Activated T-cell treated with anti-CD3 and anti-CD28 coated beads, Interleukin-2, amount 50 U/mL, for 72 hours (primary cell): ENCODE measurements around the gene TNFRSF13B. TPM values are rescaled to one million over a fixed set of nuclear protein-coding genes. Genes with fewer than 3 reads are reported as not detected.

Experiments
- ATAC-seq, 2 donors: fragments of 150-1000 bp; cut with Tn5 transposase; replicated peaks in 1 of 2; 2 replicates each; pipeline ENCODE4 v1.10.0; 2021; ENCODE audit warnings: moderate library complexity in 2 of 2, mild to moderate bottlenecking in 1 of 2
- DNase-seq, 2 donors: peaks; one replicate each; pipeline ENCODE4 v3.0.0; 2021 to 2022; ENCODE audit warnings: mixed read lengths in 1 of 2
- H3K27ac Mint-ChIP-seq: one replicate; pipeline ENCODE4 v1.8.0; 2022; ENCODE audit warnings: mild to moderate bottlenecking, moderate library complexity, mixed read lengths
- H3K27me3 Mint-ChIP-seq: one replicate; pipeline ENCODE4 v1.8.0; 2022; ENCODE audit warnings: low read depth, mixed read lengths
- H3K36me3 Mint-ChIP-seq, 2 donors: one replicate each; pipeline ENCODE4 v1.8.0; 2022; ENCODE audit warnings: mixed read lengths in 2 of 2, mild to moderate bottlenecking in 1 of 2; ENCODE audit not compliant: insufficient read depth in 2 of 2
- H3K4me1 Mint-ChIP-seq: one replicate; pipeline ENCODE4 v1.8.0; 2022; ENCODE audit warnings: low read depth, mixed read lengths
- H3K4me3 Mint-ChIP-seq, 2 donors: one replicate each; pipeline ENCODE4 v1.8.0; 2022; ENCODE audit warnings: mild to moderate bottlenecking in 2 of 2, mixed read lengths in 2 of 2, moderate library complexity in 2 of 2
- H3K9me3 Mint-ChIP-seq, 2 donors: one replicate each; pipeline ENCODE4 v1.8.0; 2022; ENCODE audit warnings: mixed read lengths in 2 of 2
- total RNA-seq, 2 donors: library from RNA; stranded (reverse); gene quantifications; one replicate each; pipeline ENCODE4 v1.2.3, GENCODE V29; 2022

The TNFRSF13B gene
- total RNA-seq, 2 donors from 2014 or later: not detected

DNA sequence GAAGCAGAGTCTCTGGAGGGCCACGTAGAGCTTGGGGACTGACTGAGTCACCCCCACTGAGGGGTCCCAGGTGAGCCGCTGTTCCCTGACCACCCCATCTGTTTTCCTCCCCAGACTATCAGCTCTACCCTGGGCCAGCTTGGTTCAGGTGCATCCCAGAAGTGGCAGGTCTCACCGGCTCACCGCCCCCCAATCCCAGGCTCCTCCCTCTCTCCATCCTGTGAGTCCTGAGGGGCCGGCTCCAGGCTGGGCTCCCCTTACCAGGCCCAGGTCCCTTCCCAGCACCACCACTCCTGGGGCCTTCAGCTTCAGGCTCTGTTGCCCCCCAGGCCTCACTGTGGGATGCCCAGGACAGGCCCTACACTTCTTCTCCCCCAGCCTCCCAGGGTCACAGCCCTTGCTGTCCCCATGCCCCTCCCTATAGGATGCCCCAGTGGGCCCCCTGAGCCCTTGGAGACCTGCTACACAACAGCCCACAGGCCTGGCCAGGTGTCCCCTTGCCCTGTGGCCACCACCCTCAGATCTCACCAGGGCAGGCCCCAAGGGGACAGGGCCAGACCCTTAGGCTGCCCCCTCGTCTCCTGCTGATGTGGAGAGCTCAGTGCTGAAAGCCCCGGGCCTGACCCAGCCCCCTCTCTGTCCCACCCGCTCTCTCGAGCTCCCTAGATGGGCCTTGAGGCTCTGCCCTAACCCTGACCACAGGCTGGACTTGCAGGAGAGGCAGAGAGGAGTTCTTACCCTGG lies 40.4 kb downstream of the TNFRSF13B start:
- H3K4me1 Mint-ChIP-seq: no peaks in the 10 kb centered on the region
- H3K9me3 Mint-ChIP-seq: no peaks in the 10 kb centered on the region
- H3K27me3 Mint-ChIP-seq: no peaks in the 10 kb centered on the region
- no peaks in the 10 kb centered on the region for H3K36me3 Mint-ChIP-seq
- DNase-seq (no peak), ATAC-seq (no peak)
- no peak overlapping the region for H3K27ac Mint-ChIP-seq
- H3K4me3 Mint-ChIP-seq: no peak overlapping the region

DNA sequence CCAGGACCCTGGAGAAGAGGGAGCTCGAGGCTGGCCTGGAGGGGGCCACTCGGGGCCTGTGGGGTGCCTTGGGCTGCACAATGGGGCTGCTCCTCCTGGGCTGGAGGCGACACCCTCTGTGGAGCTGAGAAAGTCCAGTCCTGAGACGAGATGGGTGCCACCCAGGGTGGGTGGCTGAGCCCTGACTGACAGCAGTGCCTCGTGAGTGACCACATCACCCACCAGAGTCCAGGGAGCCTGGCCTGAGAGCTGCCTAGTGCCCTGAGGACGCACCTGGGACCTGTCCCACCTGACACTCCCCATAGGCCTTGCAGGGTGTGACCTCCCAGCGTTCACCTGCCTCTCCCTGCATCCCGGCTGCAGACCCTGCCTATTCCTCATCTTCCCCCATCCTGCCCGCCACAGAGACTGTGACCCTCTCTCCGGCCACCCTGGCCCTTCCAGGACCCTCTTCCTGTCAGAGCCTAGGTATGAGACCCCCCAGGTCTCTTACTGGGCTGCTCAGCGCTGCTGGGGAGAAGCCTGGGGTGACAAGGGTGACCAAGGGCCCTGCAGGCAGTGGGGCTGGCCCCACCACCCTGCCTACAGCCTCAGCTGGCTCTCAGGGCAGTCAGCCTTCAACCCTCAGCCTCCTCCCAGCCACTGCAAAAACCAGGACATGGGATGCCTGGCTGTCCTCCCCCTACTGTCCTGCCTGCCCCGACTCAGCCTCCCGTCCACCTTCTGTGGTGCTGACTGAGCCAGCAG lies 41.2 kb downstream of the TNFRSF13B start:
- Mint-ChIP-seq H3K36me3 (no peaks in the 10 kb centered on the region), H3K27ac (no peak overlapping the region), H3K4me3 (no peak overlapping the region), H3K9me3 (no peaks in the 10 kb centered on the region), H3K4me1 (no peaks in the 10 kb centered on the region), H3K27me3 (no peaks in the 10 kb centered on the region)
- DNase-seq (no peak), ATAC-seq (peak in 1 of 2 donors; percentile 13)

DNA sequence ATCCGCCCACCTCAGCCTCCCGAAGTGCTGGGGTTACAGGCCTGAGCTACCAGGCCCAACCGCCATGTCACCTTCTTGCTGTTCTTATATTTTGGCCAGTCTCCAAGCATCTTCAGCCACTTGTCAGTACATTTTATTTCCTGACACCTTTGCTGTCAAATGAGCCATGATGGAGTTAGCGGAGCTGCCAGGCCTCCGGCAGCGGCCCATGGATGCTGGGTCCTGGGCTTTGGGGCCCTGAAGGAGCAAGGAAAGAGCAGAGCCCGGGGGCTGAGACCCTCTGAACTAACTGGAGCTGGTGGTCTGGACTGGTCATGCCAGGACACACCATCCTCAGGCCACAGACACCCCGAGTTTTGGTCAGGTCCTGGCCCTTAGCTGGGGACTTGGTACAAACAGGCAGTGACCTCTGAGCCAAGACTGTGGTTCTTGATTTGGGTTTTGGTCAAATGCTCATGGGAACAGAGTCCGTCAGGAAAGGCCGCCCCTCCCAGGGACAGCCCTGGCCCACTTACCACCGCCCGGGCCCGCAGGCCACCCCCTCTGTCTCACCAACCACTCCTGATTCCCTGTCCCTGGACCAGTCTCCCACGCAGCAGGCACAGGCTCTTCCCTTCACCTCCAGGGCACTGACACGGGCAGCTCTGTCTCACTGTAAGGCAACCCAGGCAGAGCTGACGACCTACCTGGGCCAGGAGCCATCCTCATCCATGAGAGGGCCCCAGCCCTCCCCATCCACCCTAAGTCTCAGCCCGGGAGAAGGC lies 42.0 kb downstream of the TNFRSF13B start:
- ATAC-seq (no peak), DNase-seq (no peak)
- Mint-ChIP-seq H3K9me3 (no peaks in the 10 kb centered on the region), H3K36me3 (no peaks in the 10 kb centered on the region), H3K27me3 (no peaks in the 10 kb centered on the region), H3K4me1 (no peaks in the 10 kb centered on the region), H3K27ac (no peak overlapping the region), H3K4me3 (no peak overlapping the region)

DNA sequence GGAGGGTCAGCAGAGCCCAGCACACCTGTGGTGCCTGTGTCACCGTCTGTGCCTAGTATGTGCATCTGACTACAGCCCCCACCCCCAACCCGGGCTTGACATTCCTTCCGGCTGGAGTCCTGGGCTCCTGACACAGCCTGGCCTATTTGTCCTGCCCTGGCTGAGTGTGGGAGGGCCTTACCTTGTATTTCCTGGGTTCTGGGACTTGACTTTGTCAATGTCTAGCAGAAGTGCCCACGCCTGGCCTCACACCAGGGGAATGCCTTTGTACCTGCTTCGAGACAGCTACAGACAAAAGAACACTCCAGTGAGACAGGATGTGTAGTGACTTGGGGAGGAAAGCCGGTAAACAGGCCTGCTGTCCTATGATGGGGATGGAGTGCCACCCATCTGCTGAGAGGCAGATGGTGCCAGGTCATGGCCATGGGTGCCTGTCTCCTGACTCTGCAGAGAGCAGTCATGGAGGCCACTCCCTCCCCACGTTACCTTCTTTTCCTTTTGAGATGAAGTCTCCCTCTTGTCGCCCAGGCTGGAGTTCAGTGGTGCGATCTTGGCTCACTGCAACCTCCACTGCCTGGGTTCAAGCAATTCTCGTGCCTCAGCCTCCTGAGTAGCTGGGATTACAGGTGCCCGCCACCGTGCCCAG lies 42.8 kb downstream of the TNFRSF13B start:
- ATAC-seq: no peak
- no peak overlapping the region for H3K27ac Mint-ChIP-seq
- H3K4me1 Mint-ChIP-seq: no peaks in the 10 kb centered on the region

DNA sequence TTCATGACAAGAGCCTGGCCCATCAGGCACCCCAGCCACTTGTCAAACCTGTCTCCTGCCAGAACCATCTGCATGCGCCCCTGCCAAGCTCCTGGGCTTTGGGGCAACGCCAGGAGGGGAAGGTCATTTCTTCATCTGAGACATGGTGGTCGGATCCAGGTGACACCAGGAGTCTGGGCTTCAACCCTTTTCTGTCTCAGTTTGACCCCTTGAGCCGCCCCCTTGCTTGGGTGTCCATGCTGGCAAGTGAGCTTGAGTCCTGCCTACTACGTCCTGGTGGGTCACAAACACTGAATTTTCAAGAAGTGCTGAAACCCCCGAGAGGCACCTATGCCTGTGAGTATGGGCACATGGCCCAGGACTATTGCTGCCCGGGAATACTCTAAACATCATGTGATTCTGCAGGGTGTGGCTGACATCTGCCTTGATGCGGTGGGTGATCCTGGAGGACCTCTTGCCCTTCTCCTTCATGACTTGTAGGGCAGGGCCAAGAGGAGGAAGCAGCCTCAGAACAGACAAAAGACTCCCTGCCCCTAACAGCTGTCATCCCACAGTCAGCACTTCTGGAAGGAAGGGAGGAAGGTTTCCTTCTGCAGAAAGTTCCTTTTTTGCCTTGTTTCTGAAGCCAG lies 43.4 kb downstream of the TNFRSF13B start:
- no peak for DNase-seq
- H3K36me3 Mint-ChIP-seq: no peaks in the 10 kb centered on the region
- no peaks in the 10 kb centered on the region for H3K27me3 Mint-ChIP-seq
- H3K27ac Mint-ChIP-seq: no peak overlapping the region
- H3K4me3 Mint-ChIP-seq: no peak overlapping the region
- no peaks in the 10 kb centered on the region for H3K9me3 Mint-ChIP-seq
- ATAC-seq: no peak
- no peaks in the 10 kb centered on the region for H3K4me1 Mint-ChIP-seq

More for the DNA sequence above, 42.8 kb downstream of the TNFRSF13B start:
- Mint-ChIP-seq H3K4me3 (no peak overlapping the region), H3K27me3 (no peaks in the 10 kb centered on the region), H3K9me3 (no peaks in the 10 kb centered on the region), H3K36me3 (no peaks in the 10 kb centered on the region)
- no peak for DNase-seq

DNA sequence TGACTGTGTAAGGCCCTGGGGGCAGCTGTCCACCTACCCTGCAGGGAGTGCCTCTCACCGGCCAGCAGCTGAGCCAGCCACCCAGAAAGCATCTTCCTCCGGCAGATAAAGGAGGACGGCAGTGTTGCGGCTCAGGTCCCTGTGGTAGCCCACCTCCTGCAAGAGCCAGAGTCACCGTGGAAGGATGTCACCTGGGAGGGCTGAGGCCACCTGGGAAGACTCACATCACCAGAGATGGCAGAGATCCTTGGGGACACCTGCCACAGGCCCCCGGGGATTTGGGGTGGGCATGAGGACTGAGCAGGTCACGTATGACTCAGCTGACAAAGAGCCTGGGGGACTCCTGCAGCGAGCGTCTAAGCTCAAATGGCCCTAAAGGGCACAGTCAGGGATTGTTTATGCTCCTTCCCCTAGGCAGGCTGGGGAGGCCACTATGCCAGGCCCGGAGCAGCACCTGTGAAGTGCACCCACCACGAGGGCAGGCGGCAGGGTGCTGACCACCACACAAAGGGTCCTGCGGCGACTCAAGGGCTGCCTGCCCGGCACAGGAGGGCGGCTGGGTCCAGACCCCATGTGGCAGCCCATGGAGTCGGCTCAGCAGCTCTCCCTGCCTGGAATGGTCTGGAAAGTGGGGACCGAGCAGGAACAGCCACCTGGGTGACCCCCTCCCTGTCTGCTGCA lies 44.1 kb downstream of the TNFRSF13B start:
- no peaks in the 10 kb centered on the region for H3K27me3 Mint-ChIP-seq

DNA sequence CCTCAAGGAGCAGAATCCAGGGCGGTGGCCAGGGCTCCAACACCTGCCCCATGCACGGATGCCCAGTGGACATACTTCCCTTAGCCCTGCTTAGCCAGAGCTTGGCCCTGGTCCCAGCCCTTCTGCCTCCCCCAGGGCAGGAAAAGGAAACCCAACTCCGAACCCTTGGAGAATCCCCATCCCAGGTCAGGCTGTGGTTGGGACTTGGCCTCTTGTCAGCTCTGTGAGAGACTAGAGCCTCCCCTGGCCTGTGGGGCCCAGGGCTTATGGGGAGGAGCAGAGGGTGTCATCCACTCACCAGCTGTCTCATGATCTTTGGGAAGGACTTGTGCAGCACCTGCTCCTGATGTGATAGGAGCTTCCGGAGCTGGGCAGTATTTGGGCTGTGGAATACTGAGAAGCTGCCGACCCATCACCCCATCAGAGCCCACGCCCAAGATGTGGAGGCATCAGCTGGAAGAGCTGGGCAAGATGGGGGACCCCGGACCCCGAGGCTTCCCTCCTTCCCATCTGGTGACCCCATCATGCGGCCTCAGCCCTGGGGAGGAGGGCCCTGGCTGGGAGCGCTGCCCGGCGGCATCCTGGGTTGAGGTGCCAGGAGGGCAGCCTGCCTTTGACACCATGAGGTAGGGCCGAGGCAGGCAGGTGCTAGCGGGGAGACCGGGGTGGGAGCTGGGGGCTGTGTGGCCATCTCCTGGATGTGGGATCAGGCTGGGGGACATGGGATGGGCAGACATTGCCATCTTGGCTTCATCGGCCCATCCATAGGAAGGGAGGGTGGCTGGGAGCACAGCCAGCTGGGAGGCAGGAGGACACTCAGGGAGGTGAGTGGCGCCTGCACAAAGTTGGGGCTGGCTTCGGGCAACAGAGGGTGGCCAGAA lies 45.1 kb downstream of the TNFRSF13B start:
- Mint-ChIP-seq H3K4me1 (no peaks in the 10 kb centered on the region), H3K27me3 (no peaks in the 10 kb centered on the region), H3K9me3 (no peaks in the 10 kb centered on the region), H3K36me3 (no peaks in the 10 kb centered on the region), H3K4me3 (no peak overlapping the region), H3K27ac (no peak overlapping the region)
- ATAC-seq (no peak), DNase-seq (no peak)

More for the DNA sequence above, 44.1 kb downstream of the TNFRSF13B start:
- Mint-ChIP-seq H3K4me1 (no peaks in the 10 kb centered on the region), H3K27ac (no peak overlapping the region), H3K36me3 (no peaks in the 10 kb centered on the region), H3K9me3 (no peaks in the 10 kb centered on the region), H3K4me3 (no peak overlapping the region)
- ATAC-seq (no peak), DNase-seq (no peak)

DNA sequence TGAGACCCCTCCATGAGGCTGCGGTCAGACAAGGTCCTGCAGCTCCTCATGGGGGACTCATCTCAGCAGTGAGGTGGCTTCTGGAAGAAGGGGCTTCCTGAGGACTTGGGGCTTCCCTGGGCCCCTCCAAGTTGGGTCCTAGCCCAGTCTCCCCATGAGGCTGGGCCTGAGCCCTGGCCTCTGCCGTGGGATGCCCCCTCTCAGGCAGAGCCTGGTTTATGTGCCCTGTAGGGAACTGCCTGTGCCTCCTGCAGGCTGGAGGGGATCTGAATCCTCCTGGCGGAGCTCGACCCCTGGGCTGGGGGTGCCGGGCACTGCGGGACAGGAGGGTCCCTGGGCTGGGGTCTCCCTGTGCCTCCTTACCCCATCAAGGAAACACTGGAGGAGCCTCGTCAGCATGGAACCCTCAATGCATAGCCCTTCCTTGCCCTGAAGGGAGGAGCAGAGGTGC lies 45.8 kb downstream of the TNFRSF13B start:
- Mint-ChIP-seq H3K27ac (no peak overlapping the region), H3K4me1 (no peaks in the 10 kb centered on the region), H3K9me3 (no peaks in the 10 kb centered on the region), H3K27me3 (no peaks in the 10 kb centered on the region), H3K36me3 (no peaks in the 10 kb centered on the region), H3K4me3 (no peak overlapping the region)
- DNase-seq (no peak), ATAC-seq (no peak)

DNA sequence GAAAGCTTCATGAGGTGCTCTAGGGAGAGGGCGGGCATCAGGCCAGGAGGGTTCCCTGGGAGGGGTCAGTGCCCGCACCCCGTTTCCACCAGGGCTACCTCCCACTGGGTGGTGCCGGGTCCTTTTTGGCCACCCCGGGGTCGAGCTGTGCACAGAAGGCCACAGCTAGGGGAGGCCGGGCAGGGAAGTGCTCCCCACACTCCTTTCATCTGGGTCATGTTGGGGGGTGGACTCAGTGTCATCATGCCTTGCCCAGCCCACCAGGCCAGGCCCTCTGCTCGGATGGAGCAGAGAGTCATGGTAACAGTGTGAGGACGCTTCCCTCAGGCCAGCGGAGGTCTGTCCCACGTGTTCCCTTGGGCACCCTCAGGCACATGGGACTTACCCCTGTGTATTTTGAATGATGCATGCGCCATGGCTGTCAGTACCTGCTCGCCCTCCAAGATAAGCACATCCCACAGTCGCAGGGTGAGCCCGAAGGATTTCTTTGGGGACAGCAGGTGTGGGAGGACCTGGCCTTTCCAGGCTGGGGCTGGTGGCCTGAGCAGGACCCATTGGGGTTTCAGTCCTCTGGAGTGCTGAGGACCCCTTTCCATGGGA lies 46.4 kb downstream of the TNFRSF13B start:
- Mint-ChIP-seq H3K27ac (no peak overlapping the region), H3K4me1 (no peaks in the 10 kb centered on the region), H3K36me3 (no peaks in the 10 kb centered on the region), H3K9me3 (no peaks in the 10 kb centered on the region), H3K4me3 (no peak overlapping the region), H3K27me3 (no peaks in the 10 kb centered on the region)
- ATAC-seq: no peak
- no peak for DNase-seq

DNA sequence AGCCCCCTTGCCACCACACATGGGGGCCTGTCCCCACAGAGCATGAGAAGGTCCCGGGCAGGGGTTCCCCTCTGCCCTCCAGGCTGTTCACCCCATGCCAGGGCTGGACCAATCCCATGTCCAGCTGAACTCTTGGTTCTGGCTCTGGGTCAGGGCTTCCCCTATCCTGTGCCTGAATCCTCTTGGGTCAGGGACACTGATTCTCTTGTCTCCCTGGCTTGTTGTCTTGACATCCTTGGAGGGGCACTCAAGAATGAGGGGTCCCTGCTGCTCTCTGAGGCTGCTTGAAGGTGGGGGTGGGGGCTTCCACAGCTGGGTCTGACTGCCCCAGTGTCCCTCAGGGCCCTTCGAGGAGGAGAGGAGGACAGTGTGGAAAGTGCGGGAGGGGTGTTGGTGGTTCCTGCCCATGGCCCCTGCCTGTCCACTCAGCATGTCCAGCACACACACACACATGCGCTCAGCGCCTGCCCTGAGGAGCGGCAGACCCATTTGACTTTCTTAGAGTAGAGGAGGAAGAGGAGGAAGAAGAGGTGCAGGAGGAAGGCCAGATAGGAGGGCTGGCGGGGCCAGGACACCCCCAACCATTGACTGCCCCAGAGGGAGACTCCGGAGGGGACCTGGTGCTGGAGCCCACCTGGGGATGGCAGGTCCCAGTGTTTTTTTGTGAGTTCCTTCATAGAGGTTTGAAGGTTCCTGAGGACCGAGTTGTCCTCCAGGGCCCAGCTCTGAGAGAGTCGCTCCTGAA lies 47.0 kb downstream of the TNFRSF13B start:
- ATAC-seq (no peak), DNase-seq (no peak)
- H3K4me1 Mint-ChIP-seq: no peaks in the 10 kb centered on the region
- H3K36me3 Mint-ChIP-seq: no peaks in the 10 kb centered on the region
- no peaks in the 10 kb centered on the region for H3K27me3 Mint-ChIP-seq
- no peaks in the 10 kb centered on the region for H3K9me3 Mint-ChIP-seq
- no peak overlapping the region for H3K27ac Mint-ChIP-seq
- no peak overlapping the region for H3K4me3 Mint-ChIP-seq
